Femur (tissue), 1 donor: ENCODE data around the gene PCSK4.
"Not testable (repeated sequence)": the region's sequence is repeated elsewhere in the genome, so short reads cannot be mapped to it uniquely, and the experiment has no call there.

ENCODE experiments used
- DNase-seq: peaks from one replicate; pipeline ENCODE4 v3.0.0-alpha.2; 2017

PCSK4 gene

DNA sequence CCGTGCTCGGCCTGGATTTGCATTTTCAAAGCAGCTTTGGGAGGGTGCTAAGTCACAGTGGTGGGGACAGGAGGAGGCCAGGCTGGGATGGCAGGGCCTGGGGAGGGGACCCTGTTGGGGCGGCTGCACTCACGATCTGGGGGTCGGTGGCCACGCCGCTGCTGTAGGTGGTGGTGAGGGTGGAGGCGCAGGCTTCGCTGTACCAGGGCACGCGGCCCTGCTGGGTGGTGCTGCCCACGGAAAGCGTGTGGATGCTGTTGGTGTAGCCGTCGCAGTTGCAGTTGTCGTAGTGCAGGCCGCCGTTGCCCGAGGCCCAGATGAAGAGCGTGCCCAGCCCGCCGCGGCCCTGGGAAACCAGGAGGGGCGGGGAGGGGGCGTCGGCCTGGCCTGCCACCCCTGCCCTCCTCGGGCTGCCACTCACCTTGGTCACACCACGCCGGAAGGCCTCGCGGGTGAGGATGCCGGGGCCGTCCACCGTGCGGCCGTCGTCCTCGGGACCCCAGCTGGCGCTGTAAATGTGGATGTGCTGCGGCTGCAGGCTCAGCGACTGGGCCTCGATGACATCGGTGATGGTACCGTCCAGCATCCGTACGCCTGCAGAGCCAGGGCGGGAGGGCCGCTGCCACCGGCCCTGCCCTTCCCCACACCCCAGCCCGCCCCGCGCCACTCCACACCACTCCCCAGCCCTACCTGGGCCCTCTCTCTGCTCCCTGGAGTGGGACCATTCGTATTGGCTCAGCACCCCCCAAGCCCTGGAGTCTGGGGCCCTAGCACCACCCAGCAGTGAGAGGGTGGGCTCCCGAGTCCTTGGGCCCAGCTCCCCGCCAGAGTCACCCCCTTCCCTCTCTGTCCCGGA lies 3.2 kb downstream of the PCSK4 start:
- no peak for DNase-seq

DNA sequence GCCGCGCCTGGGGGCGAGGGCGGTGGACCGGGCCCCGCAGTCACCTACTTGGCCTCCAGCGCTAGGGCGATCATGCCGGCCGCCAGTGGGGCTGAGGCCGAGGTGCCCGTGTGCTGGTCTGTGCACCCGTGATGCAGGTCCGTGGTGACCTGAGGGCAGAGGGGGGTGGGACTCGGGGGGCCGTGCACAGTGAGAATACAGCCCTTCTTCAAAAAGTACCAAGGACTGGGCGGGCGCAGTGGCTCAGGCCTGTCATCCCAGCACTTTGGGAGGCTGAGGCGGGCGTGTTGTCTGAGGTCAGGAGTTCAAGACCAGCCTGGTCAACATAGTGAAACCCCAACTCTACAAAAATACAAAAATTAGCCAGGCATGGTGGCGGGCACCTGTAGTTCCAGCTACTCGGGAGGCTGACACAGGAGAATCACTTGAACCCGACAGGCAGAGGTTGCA lies 6.1 kb downstream of the PCSK4 start:
- DNase-seq = no peak

DNA sequence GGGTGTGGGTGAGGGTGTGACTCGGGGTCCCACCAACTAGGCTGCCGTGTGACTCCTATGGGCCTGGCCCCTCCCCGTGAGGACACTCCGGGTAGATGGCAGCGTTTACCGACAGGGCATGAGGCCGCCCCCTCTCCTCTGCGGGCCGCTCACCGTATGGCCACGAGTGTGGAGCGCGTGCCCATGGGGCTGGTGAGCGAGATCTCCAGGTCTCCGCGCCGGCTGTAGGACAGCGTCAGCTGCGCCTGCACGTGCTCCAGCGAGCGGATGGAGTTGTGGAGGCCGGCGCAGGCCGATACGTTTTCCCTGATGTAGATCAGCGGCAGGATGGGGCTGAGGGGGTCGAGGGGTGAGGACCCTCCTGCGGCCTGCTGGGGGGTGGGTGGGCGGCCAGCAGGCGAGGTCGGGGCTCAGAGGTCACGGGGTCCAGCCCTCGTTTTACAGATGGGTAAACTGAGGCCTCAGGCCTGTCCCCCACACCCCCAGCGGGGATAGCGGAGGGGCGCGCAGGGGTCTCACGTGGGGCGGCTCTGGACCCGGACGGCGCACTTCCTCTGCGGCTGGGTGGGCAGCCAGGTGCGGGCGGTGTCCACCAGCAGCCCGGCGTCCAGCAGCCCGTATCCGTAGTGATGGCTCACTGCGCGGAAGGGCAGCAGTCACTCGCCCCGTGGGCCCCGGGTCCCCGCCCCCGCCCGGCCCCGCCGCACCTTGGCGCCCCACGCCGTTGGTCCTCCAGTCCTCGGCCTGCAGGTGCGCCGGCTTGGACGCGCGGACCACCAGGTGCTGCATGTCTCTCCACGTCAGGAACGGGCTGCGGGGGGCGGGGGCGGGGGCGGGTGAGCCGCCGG lies 6.8 kb downstream of the PCSK4 start:
- DNase-seq = no peak

DNA sequence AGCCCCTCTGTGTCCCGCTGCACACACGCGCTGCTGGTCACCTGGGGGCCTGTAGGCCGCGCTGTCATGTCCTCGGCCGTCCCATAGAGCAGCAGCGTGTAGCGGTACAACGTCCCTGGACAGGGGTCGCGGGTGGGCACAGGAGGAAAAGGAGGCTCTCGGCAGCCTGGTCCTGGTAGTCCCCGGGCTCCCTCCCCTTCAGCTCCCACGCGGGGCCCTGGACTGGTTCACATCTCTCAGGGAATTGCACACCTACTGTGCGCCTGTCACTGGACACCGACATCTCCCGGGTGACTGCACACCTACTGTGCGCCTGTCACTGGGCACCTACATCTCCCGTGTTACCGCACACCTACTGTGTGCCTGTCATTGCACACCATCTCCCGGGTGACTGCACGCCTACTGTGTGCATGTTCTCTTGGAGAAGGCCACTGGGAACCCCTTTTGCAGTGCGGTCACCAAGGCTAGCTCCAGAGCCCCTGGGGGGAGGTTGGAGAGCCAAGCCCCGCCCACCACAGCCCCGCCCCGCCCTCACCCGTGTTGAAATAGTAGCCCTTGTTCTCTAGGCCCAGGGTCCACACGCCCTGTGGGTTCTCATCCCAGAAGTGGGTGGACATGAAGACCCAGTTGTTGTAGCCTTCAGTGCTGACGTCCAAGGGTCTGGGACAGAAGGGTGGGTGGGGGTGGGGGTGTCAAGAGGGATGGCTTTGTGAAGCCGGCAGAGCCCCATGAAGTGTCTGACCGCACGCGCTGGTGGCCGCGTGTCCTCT lies 7.6 kb downstream of the PCSK4 start:
- DNase-seq = no peak

DNA sequence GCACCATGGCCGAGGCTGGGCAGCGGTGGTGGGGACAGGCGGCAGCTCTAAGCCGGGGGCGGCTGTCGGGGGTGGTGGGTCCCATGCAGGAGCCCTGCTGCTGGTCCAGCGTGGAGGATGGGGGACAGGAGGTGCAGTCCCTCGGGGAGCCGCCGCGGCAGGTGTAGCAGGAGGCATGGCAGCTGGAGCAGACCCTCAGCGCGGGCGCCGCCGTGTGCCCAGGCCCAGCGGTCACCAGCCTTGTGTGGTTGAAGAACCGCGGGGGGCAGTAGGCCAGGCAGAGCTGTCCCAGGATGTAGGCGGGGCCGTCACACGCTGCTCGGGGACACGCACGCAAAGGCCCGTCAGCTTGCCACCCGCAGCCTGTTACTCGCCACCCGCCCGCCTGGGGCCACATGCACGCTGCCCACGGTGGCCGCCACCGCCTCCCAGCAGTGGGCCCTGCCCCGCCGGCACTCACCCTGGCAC lies 8.2 kb downstream of the PCSK4 start:
- DNase-seq = peak; percentile 20

DNA sequence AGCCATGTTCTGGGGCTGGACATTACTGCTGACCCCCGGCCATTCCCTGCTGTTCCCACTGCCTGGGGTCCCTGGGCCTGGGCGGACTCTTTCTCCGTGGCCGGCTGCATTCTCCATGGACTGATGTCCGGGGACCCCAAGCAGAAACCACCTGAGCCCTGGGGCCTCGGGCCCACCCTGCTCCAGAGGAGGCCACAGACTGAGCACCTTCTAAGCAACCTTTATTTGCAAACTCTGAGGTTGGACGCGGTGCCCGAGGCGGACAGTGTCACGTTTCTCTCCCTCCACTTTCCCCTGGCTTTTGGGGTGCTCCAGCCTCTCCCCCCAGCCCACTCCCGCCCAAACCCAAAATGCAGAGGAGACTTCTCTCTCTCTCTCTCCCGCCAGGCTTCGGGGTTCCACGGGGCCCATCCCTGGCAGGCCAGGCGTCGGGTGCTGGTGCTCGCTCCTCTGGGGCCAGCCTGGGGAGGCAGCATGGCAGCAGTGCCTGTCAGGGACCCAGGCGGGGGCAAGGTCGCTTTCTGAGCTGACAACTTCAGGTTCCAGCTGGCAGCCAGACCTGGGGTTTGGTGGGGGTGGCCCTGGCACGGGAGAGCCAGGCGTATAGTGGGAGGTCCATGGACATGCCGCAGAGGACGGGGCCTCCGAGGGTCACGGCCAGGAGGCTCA lies 8.8 kb downstream of the PCSK4 start:
- DNase-seq = no peak

DNA sequence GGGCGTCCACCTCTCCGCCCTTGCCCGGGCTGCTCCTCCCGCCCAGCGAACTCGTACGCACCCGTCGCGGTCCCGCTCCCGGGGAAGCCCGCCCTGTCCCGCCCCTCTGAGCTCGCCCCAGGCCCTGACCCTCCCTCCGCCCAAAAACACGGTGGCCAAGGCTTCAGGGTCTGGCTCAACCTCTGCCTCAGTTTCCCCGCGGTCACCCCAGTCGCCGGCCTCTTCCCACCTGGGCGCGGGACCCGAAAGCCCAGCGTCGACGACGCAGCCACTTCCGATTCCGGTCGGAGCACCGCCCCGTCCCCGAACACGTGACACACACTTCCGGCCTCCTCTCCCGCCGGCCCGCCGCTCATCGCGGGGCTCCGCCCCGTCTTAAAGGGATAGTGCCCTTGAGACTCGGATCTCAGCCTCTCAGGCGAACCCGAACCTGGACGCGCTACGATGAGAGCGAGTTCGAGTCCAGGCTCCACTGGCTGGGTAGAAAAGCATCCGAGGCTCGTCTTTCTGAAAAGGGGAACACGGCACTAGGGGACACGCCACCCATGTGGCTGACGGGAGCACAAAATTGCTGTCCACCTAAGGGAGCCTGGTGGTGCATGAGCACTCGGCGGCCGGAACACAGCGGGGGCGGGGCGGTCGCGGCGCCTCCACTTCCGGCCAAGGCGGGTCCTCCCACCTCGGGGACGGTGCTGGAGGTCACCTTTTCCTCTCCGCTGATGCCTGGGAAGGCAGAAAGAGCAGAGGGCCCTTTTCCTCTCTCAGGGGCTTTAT lies 11.0 kb downstream of the PCSK4 start, which contains the start of gene C19orf25:
TSS of gene C19orf25 (minus strand) at position 282 of the 774 bp plus-strand sequence. CDS start 312 bp downstream, outside the sequence.
- peak; percentile 96 for DNase-seq

DNA sequence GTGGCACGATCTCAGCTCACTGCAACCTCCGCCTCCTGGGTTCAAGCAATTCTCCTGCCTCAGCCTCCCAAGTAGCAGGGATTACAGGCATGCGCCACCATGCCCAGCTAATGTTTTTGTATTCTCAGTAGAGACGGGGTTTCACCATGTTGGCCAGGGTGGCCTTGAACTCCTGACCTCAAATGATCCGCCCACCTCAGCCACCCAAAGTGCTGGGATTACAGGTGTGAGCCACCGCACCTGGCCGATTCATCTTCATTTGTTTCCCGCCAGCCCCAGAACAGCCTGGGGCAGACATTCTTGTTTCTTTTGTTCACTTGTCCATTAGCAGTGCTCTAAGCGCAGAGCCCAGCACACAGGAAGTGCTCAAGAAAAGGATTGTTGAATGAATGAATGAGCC lies 13.1 kb downstream of the PCSK4 start:
- not testable (repeated sequence) for DNase-seq

DNA sequence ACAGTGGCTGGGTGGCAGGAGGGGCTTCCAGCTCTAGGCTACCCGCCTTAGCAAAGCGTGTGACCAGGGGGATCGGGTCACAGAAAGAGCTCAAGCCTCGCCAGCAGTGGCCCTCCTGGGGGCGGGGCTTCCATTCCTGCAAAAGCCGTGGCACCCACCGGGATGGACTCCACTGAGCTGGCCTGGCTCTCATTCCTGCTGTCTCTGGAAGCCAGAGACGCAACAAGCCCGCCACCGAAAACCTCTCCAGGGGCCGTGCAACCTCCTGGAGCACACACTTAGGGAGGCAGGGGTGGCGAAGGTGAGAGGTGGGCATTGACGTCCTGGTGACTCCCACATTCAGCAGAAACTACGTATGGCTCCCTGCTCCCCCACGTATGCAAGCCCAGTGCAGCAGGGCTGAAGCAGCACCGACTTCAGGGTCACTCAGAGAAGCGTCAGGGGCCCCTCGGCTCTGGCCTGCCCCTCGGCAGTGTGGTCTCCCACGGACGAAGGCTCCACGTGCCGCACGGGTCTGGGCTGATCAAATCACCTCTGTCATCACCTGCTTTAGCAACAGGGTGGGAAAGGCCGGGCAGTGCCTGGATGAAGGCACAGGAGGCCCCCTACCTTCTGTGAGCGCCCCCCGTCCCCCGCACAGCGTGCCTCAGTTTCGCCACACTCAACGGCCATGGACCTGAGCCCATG lies 14.3 kb downstream of the PCSK4 start:
- no peak for DNase-seq

DNA sequence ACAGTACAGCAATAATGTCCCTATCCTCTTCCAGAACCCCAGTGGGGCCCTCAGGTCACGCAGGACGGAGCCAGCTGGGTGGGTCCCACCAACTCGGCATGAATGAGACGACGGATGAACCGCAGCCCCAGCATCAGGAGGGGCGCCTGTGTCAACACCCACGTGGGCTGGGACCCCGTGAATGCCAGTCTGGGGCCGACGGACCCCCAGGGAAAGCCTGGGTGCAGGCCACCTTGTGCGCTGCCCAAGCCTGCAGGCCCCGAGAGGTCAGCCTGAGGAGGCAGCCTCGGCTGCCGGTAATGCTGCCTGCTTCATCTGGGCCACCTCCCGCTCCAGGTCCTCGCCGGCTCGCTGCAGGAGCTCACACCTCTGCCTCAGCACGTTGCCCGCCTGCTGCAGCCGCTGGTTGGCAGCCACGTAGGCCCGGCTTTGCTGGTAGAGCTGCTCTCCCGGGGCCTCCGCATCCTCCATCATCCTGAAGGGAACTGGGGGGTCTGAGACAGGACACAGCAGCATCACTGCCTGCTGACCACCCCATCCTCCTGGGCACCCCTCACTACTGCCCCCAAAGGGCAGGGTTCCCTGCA lies 15.3 kb downstream of the PCSK4 start:
- no peak for DNase-seq

DNA sequence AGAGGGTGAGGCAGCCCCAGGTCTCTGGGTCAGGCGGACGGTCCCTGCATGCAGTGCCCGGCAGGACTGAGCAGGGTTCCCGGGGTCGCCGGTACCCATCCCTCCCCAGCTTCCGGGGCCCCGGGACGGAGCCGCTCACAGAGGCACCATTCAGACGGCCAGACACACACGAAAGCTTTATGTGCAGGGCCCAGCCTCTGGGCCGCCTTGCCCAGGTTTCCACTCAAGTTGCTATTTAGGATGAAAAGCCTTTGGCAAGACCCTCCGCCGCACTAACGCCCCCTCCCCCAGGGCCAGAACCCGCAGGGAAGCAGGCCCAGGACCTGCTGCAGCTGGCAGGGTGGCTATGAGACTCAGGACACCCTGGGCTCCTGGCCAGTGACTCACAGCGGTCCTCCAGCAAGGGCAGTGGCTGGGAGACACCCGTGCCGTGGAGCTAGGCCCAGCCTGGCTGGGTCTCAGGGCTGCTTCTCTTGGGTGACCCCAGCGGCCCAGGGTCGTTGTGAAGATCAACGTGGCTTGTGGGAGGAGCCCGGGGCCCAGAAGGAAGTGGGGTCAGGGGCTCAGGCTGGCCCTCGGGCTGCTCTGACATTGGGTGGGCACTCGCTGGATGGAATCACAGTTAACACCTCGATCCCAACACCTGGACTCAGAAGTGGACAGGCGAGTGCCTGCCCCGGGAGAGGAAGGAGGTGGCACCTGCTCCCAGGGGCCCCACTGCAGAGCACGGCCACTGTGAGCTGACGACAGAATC lies 16.0 kb downstream of the PCSK4 start:
- no peak for DNase-seq

DNA sequence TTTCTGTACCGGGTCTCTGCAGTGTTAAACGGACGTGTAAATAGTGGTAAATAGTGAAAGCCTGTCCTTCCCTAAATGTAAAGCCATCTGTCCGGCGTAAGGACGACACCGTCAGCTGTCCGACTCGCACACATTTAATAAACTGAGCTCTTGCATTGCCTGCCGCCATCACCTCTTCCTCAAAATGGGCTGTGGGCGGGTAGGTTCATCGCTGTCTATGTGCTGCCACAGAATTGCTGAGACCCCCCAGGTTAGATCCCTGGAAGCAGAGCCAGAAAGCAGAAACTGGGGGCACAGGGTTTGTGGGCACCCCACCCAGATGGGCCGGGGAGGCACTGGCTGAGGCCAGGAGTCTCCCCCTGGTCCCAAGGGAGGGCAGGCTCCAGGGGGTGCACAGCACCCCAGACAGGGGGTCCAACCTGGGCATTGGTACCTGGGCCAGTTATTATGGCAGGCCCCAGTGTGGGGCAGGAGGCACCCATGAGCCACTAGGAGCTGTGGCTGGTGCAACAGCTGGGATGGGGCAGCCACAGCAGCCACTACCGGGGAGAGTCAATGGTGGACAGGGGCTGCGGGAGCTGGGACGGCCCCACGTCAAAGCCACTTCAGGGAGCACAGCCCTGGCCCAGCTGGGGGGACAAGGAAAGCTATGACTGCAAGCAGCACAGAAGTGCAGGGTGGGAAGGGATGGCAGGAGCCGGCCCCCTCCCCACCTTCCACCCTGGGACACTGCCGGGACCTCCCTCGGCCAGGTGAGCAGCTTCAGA lies 16.9 kb downstream of the PCSK4 start:
- DNase-seq = no peak

DNA sequence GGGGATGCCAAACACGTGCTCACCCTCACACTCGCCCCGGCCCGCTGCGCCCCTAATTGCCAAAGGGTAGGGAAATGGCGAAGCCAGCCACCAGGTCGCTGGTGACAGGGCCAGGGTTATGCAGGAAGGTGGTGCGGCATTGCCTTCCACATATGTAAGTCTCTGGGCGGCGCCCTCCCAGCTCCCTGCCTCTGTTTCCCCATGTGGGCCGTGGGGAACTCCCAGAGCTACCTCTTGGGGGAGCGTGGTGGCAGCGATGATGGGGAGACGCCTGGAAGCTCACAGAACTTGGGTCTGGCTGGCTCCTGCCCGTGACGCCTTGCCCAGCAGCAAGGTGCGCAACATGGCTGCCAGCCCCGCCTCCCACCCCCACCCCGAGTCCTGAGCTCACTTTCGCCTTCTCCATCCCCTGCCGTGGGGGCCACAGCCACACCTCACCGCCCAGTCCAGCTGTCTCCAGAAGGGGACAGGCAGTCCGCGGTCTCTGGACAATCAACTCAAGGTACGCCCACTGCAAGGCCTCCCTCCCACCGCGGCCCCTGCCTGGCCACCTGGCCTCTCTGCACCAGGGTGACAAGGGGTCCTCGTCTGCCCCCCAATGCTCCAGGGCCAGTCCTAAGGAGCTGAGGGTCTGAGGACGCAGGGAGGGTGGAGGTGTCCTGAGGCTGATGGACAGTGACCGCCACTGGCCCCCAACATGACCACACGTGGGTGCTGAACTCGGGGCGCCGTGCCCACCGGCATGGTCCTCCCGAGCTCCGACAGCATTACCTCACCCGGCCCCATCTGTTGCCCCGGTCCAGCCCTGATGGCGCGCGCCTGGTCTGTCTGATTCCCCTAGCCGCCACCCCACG lies 17.7 kb downstream of the PCSK4 start:
- DNase-seq = no peak

DNA sequence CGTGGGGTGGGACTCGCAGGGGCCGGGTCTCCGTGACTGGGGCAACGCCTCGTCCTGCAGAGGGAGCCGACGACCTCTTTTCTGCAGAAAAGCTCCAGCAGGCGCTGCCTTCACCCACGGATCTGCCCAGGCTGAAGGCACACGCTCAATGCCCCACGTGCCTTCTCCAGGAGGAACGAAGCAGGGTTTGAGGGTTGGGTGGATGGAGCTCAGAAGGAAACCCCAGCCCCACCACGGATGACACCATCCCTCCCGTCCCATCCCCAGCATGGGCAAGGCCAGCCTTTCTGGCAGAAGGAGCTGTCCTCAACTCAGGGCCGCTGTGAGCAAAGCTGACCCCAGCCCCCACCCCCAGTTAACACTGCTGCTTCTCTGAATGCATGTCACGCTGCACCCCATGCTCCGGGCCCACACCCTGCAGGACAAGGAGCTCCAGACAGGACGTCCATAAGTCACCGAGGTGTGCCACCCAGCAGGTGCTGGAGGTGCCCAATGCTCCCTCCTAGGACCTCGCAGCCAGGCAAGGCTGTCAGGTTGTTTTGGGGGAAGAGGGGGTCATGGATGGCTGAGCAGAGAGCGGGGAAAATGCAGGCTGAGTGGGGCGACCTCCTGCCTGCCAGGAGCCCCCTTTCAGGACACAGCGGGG lies 18.5 kb downstream of the PCSK4 start:
- DNase-seq = no peak

DNA sequence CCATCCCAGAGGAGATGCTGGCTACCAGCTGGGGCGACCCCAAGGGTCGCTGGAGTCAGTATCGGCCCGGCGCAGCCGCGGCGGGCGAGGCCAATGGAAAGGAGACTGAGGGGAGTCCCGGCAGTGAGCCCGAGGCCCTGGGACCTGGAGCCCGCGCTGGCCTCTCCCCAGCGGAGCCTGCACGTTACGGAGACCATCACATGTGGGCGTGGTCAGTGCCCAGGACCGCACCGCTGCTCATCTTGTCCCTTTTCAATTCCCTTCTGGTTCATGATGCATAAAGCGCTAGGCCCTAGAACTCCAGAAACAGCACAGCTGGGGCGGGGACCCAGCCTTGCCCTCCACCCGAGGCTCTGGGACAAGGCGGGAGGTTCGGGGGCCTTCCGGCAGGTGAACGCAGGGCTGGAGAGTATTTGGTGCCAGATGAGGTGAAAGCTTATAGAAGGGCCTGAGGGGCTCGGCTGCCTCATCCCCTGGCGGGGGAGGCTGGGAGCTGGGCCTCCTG lies 19.1 kb downstream of the PCSK4 start:
- no peak for DNase-seq

DNA sequence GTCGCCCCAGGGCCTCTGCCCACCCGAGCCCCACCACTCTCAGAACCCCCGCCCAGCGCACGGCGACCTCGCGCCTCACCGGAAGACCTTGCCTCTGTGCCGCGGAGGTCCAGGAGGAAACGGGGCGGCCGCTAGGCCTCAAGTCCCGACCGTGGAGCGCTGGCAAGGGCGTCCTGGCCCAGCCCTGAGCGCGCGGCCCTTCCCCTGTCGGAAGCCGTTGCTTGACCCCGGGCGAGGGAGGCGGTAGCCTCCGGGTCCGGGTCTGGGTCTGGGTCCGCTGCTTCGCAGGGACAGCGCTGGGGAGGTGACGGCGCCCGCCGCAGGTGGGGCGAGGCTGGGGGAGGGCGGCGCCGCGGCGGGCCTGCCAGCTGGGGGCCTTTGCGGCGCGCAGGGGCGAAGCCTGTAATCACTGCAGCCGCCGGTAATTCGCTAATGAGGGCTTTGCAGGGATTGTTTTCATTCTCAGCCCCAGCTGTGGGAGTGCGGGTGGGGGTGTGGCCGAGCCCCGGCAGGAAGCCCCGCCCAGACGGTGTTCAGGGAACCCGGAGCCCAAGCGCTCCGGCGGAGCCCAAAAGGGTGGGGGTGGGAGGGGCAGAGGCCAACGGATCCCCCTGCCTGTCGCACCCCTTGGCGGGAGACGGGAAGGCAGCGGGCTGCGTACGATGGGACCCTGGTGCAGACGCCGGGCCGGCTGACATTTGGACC lies 19.7 kb downstream of the PCSK4 start:
- peak; percentile 75 for DNase-seq

DNA sequence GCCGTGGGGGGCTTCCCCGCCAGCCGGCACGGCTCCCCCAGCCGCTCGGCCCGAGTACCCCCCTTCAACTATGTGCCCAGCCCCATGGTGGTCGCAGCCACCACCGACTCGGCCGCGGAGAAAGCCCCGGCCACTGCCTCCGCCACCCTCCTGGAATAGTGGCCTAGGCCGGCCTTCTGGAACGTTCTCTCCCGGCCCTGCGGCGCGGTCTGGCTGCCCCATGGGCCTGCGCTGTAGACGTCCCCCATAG lies 20.2 kb downstream of the PCSK4 start:
- DNase-seq = no peak
